Activated CD8-positive, alpha-beta memory T cell treated with anti-CD3 and anti-CD28 coated beads for 36 hours (primary cell): Measurements from ENCODE around the gene CTBP2. TPM values are rescaled to one million over a fixed set of nuclear protein-coding genes. Genes with fewer than 3 reads are reported as not detected.

Experiments
- CTCF ChIA-PET: fragments of 350-600 bp; sonication (Branson Sonifier 250); formaldehyde crosslinking; loops from one replicate; lab custom pipeline; 2021; ENCODE audit warnings: antibody characterized with exemption; lab: Charles Lee
- POLR2A ChIA-PET: fragments of 350-600 bp; sonication (Branson Sonifier 250); formaldehyde crosslinking; loops from one replicate; lab custom pipeline; 2021; ENCODE audit warnings: antibody characterized with exemption; lab: Charles Lee
- total RNA-seq, 2 experiments: library from RNA; stranded (reverse); gene quantifications; one replicate each; pipeline ENCODE4 v1.2.3, GENCODE V29; 2021

CTBP2 gene
- total RNA-seq, 2 experiments from 2014 or later = 0.99 to 1.2 TPM

GRCh38 chr10:125081931-125082330 lies 78.4 kb downstream of the CTBP2 start:
- ChIA-PET CTCF (no interaction called here), POLR2A (no interaction called here)

GRCh38 chr10:125080984-125081383 lies 79.4 kb downstream of the CTBP2 start:
- POLR2A ChIA-PET = no interaction called here
- CTCF ChIA-PET = no interaction called here

DNA sequence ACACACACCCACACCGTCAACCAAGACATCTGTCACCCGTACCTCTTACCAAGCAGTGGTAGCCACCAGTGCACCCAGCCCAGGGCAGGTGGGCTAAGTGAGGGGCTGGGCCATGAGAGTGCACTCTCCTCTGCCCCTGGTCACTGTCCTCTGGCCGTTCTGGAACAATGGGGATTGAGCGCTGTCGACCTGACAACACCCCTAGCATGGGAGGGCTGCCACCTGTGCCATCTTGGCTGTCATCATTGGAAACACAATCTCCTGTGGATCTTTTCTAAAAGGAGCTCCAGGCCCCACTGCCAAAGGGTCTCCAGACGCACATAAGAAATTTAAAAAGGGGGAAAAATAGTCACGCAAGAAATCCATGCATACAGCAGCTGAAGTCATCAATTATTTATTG lies 80.1 kb downstream of the CTBP2 start:
- ChIA-PET CTCF (no interaction called here), POLR2A (no interaction called here)

GRCh38 chr10:125079091-125079600 lies 81.2 kb downstream of the CTBP2 start:
- POLR2A ChIA-PET = no interaction called here
- CTCF ChIA-PET = no interaction called here

DNA sequence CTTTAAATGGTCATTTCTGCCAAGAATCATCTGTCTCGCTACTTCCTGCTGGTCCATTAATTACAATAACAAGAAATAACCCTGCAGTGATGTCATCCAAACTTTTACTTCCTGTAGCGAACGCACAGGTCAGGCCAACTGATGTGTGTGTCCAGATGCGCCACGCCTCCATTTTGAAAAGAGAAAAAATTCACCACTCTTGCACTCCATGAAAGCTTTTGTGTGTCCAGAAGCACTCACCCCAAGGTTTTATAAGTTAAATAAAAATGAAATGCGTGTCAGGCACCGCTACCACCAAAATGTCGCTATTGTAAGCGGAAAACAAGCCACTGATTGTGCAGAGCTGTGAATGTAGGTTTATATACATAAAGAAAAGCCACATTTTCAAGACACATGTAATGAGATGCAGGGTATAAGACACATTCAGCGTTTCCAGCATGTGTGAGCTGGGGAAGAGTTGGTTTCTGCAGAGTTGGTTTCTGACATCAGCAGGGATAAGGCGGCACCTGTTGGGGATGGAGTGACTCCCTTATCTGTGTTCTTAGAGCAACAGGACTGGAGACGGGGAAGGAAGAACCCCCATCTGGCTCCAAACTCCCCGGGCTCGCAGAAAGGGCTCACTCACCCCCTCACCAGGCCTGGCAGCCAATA lies 83.3 kb downstream of the CTBP2 start:
- ChIA-PET POLR2A (no interaction called here), CTCF (no interaction called here)

DNA sequence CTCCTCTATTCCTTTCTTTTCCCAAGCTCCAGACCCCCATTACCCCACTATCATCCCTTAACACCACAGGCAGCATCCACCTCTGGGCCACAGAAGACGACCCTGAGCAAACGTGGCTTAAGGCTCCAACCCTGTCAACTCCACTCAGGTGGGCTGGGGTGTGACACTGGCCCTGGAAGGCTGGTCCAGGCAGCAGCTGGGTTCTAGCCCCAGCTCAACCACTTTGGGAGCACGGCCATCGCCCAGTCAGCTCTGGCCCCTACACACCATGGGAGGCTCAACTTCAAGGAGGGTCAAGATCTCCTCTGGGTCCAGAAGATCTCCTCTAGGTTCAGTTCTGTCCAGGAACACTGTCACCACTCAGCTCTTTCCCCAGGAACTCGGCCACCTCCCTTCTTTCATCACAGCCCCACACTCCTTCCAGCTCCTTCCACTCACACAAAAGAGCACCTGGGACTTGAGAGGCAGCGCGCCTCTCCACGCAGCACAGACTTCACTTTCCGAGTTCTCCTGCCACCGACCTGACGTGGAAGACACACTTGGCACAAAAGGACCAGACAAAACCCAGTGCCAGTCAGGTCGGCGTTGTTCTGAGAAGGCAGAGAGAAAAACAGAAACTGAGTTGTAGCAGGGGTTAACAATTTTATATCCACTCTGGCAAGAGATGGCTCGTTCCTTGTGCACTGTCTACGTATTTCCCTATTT lies 84.1 kb downstream of the CTBP2 start:
- ChIA-PET CTCF (no interaction called here), POLR2A (no interaction called here)

GRCh38 chr10:125073996-125074395 lies 86.4 kb downstream of the CTBP2 start:
- POLR2A ChIA-PET = no interaction called here
- CTCF ChIA-PET = no interaction called here

GRCh38 chr10:125072794-125073193 lies 87.6 kb downstream of the CTBP2 start:
- POLR2A ChIA-PET = interaction anchor here (0.6 kb wide), 1 partner anchor 127 kb away, joined by 3 read pairs; no protein-coding TSS in a partner anchor
- CTCF ChIA-PET = no interaction called here

DNA sequence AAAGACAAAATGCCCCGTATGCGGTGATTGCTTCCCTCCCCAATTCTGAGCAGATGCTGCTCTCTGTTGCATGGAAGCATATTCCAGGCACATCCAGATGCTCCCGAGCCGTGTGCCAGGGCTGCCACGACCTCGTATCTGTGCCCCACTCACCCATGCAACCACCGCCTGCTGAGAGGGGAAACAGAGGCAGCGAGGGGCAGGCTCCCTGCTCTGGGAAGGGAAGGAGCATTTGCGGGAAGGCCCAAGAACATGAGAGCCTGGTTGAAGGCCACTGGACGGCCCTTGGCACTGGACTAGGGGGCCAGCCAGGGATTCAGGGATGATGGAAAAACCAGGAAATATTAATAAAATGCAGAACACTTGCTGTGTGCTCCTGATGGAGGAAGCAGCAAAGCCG lies 89.4 kb downstream of the CTBP2 start:
- CTCF ChIA-PET = no interaction called here
- POLR2A ChIA-PET = no interaction called here

DNA sequence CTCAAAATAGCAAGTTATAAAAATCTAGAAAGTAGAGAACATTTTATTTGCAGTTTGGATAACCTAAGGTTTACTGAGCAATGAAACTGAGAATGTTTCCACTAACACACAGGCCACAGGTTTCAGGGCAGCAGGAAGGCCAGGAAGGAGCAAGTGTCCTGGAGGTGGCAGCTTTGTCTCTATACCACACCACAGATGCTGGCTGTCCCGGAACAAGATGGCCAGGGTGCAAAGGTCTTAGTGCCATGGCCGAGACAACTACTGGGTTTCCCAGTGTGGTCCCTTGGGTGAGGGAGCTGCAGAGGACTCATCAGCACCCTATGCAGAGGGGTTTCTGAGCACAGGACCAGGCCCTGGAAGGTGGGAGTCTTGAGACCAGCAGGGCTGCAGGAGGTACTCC lies 92.0 kb downstream of the CTBP2 start:
- CTCF ChIA-PET = no interaction called here
- POLR2A ChIA-PET = no interaction called here

DNA sequence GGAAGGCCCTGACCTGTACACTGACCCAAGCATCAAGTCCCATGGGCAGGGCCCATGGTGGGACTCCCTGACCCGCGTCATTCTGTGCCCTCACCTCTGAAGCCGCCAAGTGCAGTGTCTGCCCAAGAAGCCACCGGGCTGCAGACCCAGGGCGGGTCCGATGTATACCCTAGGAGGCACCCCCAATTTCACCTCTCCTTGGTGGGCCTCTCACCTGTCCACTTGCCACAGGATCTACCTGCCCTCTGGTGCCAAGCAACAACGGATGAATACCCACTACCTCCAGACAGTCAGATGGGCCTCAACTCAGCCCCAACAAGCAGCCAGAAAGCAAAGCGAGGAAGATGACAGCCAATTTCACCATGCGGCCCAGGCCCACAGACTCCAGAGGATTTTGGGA lies 92.6 kb downstream of the CTBP2 start:
- CTCF ChIA-PET = no interaction called here
- POLR2A ChIA-PET = no interaction called here

DNA sequence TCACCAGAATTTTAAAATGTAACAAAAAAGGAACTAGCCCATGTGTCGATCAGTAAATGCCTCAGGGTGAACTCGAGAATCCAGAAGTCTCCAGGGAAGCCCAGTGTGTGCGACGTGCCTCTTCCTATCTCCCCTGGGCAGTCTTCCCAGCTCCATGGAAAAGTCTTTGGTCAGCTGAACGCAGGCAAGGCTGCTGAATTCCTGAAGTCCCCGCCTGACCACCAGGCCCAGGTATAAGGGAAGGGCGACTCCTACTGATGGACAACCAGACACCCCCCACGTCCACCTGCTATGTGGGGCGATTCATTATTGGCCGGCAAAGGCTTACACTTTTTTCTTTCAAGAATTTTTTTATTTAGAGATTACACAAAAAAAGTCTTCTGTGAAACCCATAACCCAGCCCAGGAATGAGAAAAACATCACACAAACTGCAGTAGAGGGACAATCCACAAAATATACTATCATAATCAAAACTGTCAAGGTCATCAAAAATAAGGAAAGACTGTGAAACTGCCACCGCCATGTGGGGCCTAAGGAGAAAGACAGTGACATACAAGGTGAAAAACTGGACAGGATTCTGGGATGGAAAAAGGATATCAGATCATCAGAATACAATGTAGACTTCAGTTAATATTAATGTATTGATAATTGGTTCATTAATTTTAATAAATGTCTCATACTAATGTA lies 93.5 kb downstream of the CTBP2 start:
- POLR2A ChIA-PET = no interaction called here
- CTCF ChIA-PET = no interaction called here

DNA sequence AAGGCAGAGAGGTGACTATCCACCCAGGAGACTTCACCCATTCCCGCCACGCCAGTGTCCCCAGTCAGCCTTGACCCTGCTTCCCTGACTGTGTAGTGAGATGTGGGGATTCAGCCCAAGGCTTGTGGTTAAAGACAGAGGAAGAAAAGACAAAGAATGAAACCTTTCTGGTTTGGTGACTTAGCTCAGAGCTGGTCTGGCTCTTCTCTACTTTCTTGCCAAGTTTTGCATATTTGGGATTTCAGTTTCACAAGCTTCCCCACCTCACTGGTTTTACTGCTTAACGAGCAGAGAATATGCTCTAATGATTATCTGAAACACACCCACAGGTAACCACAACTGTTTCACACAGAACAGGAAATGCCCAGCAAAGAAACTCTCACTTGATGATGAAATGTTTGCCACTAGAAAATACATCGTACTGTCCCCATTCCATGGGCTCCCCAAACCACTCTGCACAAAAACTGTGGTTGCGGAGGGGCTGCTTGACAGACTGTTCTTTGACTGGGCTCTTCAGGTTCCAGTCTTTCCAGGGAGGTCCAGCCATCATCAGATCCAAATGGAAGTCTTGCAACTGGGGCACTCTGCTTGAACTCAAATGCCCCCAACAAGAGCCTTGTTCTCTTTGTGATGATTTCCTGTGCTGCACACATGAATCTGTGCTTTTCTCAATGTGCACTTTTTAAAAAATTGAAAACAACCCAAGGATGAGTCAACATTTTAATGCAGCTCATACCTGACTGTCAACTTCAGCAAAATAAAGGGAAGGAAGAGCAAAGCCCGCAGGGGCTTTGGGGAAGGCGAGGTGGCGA lies 95.5 kb downstream of the CTBP2 start:
- ChIA-PET POLR2A (no interaction called here), CTCF (no interaction called here)

DNA sequence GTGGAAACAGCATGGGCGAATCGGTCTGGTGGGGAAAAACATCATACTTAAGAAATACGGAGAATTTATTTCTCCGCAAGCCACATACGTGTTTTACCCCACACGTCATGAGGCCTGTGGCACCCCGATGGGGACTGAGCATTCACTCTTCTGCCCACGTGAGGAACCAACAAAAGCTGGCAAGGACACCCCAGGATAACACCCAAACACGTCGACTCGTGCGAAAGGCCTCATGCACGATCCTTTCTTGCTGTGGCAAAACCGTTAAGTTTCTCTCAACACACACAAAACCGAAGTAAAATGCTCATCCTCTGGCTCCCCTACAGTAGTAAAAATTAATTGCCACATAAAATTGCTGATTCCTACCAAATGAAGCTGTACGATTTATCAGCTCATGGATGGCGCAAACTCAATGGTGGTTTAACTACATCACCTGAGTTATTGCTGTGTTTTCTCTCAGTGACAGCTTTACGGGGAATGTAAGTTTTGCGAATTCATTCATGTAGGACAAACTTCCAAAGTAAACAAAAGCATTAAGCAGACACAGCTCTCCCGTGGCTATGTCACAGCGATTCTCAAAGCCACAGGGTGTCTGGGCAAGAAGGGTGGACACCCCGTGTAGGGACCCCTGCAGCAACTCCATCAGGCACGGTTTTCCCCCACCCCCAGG lies 97.0 kb downstream of the CTBP2 start:
- ChIA-PET CTCF (no interaction called here), POLR2A (no interaction called here)

GRCh38 chr10:125062914-125063230 lies 97.5 kb downstream of the CTBP2 start:
- CTCF ChIA-PET = no interaction called here

DNA sequence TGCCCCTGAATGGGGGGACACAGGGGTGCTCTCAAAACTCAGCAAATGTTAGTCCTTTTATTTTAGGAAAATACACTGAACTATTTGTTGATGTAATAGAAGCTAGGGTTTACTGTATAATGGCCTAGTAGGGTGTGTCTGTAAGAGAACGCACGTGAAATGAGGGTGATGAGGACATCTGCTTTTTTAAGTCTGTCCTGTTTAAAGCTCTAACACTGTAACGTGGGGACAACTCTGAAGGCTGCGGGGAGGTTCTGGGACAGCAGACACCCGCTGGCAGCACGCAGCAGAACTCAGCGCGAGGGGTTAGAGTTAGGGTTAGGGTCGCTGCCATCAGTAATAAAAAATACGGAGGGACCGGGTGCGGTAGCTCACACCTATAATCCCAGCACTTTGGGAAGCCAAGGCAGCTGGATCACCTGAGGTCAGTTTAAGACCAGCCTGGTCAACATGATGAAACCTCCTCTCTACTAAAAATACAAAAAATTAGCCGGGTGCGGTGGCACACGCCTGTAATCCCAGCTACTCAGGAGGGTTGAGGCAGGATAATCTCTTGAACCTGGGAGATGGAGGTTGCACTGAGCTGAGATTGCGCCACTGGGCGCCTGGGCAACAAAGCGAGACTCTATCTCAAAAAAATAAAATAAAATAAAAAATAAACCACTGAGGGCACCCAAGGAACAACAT lies 98.0 kb downstream of the CTBP2 start:
- POLR2A ChIA-PET = no interaction called here
- CTCF ChIA-PET = interaction anchor here (1.0 kb wide), 1 partner anchor 15 kb away, joined by 5 read pairs; no protein-coding TSS in a partner anchor

More at GRCh38 chr10:125062914-125063230, 97.5 kb downstream of the CTBP2 start:
- POLR2A ChIA-PET = no interaction called here

- ChIA-PET POLR2A (no interaction called here), CTCF (interaction anchor here (0.9 to 1.0 kb wide), 2 partner anchors 14 kb away, joined by 3 to 5 read pairs; no protein-coding TSS in a partner anchor)
Measured at GRCh38 chr10:125061557-125062226, 98.7 kb downstream of the CTBP2 start.
